ENCODE results near the gene PCGF1. TPM values are rescaled to one million over a fixed set of nuclear protein-coding genes. Genes with fewer than 3 reads are reported as not detected.

Gene PCGF1
- total and polyA plus RNA-seq, 9 of the 15 experiments (the other 6 are each of a cell fraction or from before 2014, with no cell fraction given): 20.3 to 45.7 (median 29.3) TPM

GRCh38 chr2:74507145-74507925 lies at the start of gene PCGF1 (continued):
- 0 out of 2 replicates have a peak, but pooled peaks have one; percentile 55 for TF ChIP-seq STAT6 (CRISPR knock-in tag; IDR thresholded peaks at IDR 0.05)
- TF ChIP-seq ATF6 (CRISPR knock-in tag; IDR thresholded peaks at IDR 0.05): peak; percentile 64; the same call in 1 of the 2 replicates
- TF ChIP-seq YY1 (IDR thresholded peaks at IDR 0.05; ENCODE audit: borderline replicate concordance in 1 of 3, control insufficient read depth in 1 of 3, extremely low read depth in 1 of 3, insufficient read depth in 3 of 3, insufficient read length in 1 of 3, insufficient replicate concordance in 2 of 3, low read depth in 1 of 3, low read length in 2 of 3): peak; percentile 83 to 96 (median 94)
- TF ChIP-seq RFX1 (IDR thresholded peaks at IDR 0.05): peak; percentile 98
- peak; percentile 67 for TF ChIP-seq CREM (IDR thresholded peaks at IDR 0.05; ENCODE audit: low read depth)
- TF ChIP-seq ATF7 (IDR thresholded peaks at IDR 0.05): peak; percentile 82; the same call in 1 of the 2 replicates
- peak; percentile 92 for TF ChIP-seq ZBTB7A (IDR thresholded peaks at IDR 0.05; ENCODE audit: borderline replicate concordance, control insufficient read depth, low read depth, low read length)
- peak; percentile 67 to 69 for TF ChIP-seq E2F6 (IDR thresholded peaks at IDR 0.05; ENCODE audit: borderline replicate concordance in 1 of 2, extremely low read depth in 1 of 2, insufficient read depth in 1 of 2, insufficient read length in 1 of 2, low read depth in 1 of 2, low read length in 1 of 2, poor library complexity in 1 of 2, severe bottlenecking in 1 of 2)
- TF ChIP-seq BRD9 (IDR thresholded peaks at IDR 0.05; ENCODE audit: low read depth, partially characterized antibody): no peak
- no peak for TF ChIP-seq PYGO2 (tag; IDR thresholded peaks at IDR 0.05)
- TF ChIP-seq ZFP30 (CRISPR knock-in tag; IDR thresholded peaks at IDR 0.05; ENCODE audit: borderline replicate concordance): no peak
- 0 out of 2 replicates have a peak, but pooled peaks have one; percentile 54 for TF ChIP-seq KAT7 (CRISPR knock-in tag; IDR thresholded peaks at IDR 0.05; ENCODE audit: borderline replicate concordance)
- TF ChIP-seq ZKSCAN1 (IDR thresholded peaks at IDR 0.05; ENCODE audit: low read depth, low read length): 0 out of 2 replicates have a peak, but pooled peaks have one; percentile 49
- TF ChIP-seq NR1H2 (CRISPR knock-in tag; IDR thresholded peaks at IDR 0.05): 0 out of 2 replicates have a peak, but pooled peaks have one; percentile 29
- peak in 1 of 2 experiments; percentile 14; a peak in 1 of 4 replicates for TF ChIP-seq MLLT1 (IDR thresholded peaks at IDR 0.05)
- 0 out of 2 replicates have a peak, but pooled peaks have one; percentile 50 for TF ChIP-seq HLTF (IDR thresholded peaks at IDR 0.05)
- TF ChIP-seq ADNP (tag; IDR thresholded peaks at IDR 0.05): no peak
- no peak for TF ChIP-seq EHMT2 (IDR thresholded peaks at IDR 0.05)
- 0 out of 2 replicates have a peak, but pooled peaks have one; percentile 15 for TF ChIP-seq PML (IDR thresholded peaks at IDR 0.05; ENCODE audit: low read length)

Measured in K562 (cell line).